PFSK-1 (cell line): Measurements from ENCODE around the gene OSGEP. TPM values are rescaled to one million over a fixed set of nuclear protein-coding genes. Genes with fewer than 3 reads are reported as not detected.
A peak's percentile ranks its signal among the peaks of the same experiment; 100 is the strongest.

Source experiments
- FOXP2 ChIP-seq: optimal IDR thresholded peaks from 2 replicates; pipeline ENCODE3; 2011; ENCODE audit warnings: borderline replicate concordance, control low read depth, inconsistent platforms; ENCODE audit not compliant: insufficient read depth; ENCODE audit errors: extremely low read length, extremely low read depth
- POLR2AphosphoS5 ChIP-seq: IDR thresholded peaks from 2 replicates; pipeline ENCODE4 v1.6.1; 2012; ENCODE audit warnings: low read depth, mild to moderate bottlenecking, control low read depth, low read length, moderate library complexity
- SIN3A ChIP-seq: IDR thresholded peaks from 2 replicates; pipeline ENCODE4 v1.6.1; 2012; ENCODE audit warnings: mild to moderate bottlenecking, low read length, moderate library complexity, borderline replicate concordance; ENCODE audit not compliant: insufficient read depth
- TAF1 ChIP-seq: IDR thresholded peaks from 2 replicates; pipeline ENCODE4 v1.6.1; 2012; ENCODE audit warnings: low read length, control low read depth, borderline replicate concordance; ENCODE audit not compliant: insufficient read depth
- polyA plus RNA-seq: library from polyadenylated mRNA; unstranded; fragments of >200 nt; gene quantifications from one replicate; pipeline ENCODE4 v1.2.1, GENCODE V29; 2012; ENCODE audit warnings: low read depth, missing spikeins; ENCODE audit not compliant: insufficient read length
- TF ChIP-seq, protein P1 (sequence below), 2 experiments: IDR thresholded peaks; 2 replicates each; pipeline versions ENCODE4 v1.6.1 to v1.8.0; 2011 to 2012; ENCODE audit warnings: low read depth in 2 of 2, low read length in 2 of 2, control low read depth in 1 of 2, inconsistent platforms in 1 of 2, mild to moderate bottlenecking in 1 of 2, moderate library complexity in 1 of 2; ENCODE audit not compliant: insufficient read depth in 1 of 2

OSGEP gene
- polyA plus RNA-seq: 39.5 TPM

- TF ChIP-seq, protein P1, sequence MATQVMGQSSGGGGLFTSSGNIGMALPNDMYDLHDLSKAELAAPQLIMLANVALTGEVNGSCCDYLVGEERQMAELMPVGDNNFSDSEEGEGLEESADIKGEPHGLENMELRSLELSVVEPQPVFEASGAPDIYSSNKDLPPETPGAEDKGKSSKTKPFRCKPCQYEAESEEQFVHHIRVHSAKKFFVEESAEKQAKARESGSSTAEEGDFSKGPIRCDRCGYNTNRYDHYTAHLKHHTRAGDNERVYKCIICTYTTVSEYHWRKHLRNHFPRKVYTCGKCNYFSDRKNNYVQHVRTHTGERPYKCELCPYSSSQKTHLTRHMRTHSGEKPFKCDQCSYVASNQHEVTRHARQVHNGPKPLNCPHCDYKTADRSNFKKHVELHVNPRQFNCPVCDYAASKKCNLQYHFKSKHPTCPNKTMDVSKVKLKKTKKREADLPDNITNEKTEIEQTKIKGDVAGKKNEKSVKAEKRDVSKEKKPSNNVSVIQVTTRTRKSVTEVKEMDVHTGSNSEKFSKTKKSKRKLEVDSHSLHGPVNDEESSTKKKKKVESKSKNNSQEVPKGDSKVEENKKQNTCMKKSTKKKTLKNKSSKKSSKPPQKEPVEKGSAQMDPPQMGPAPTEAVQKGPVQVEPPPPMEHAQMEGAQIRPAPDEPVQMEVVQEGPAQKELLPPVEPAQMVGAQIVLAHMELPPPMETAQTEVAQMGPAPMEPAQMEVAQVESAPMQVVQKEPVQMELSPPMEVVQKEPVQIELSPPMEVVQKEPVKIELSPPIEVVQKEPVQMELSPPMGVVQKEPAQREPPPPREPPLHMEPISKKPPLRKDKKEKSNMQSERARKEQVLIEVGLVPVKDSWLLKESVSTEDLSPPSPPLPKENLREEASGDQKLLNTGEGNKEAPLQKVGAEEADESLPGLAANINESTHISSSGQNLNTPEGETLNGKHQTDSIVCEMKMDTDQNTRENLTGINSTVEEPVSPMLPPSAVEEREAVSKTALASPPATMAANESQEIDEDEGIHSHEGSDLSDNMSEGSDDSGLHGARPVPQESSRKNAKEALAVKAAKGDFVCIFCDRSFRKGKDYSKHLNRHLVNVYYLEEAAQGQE (IDR thresholded peaks at IDR 0.05; ENCODE audit: insufficient read depth in 1 of 2, low read depth in 2 of 2, low read length in 2 of 2): no peak
- TF ChIP-seq FOXP2: no peak
- TF ChIP-seq SIN3A: no peak
- TF ChIP-seq POLR2AphosphoS5: peak; percentile 38; the same call in 1 of the 2 replicates
- no peak for TF ChIP-seq TAF1
Measured at GRCh38 chr14:20454516-20455354, at the start of gene OSGEP, which contains the start of gene APEX1. Gene OSGEP (minus strand): TSS chr14:20454812. CDS start chr14:20454683, 129 bp downstream. Gene APEX1 (plus strand): TSS chr14:20455226. CDS start chr14:20455646, 420 bp downstream.

DNA sequence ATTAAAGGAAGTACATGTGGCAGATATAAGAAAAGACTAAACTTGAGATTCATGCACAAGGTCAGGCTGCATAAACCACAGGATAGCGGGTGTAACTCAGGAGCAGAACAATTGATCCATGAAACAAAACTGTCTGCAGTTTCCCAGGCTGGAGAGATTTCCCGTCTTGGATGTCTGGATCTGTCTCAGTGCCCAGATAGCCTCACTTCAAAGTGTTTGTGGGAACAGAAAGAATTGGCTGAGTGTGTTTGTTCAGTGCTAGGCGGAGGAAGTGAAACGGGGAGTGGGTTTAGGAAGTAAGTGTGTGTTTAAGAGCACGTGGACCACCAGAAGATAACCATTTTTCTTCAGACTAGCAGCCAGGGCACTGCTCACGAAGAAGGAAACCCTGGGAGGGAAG is 49.3 kb upstream of the OSGEP start:
- TF ChIP-seq POLR2AphosphoS5: no peak
- TF ChIP-seq, protein P1 (IDR thresholded peaks at IDR 0.05; ENCODE audit: insufficient read depth in 1 of 2, low read depth in 2 of 2, low read length in 2 of 2): no peak
- no peak for TF ChIP-seq FOXP2
- TF ChIP-seq TAF1: no peak
- no peak for TF ChIP-seq SIN3A

DNA sequence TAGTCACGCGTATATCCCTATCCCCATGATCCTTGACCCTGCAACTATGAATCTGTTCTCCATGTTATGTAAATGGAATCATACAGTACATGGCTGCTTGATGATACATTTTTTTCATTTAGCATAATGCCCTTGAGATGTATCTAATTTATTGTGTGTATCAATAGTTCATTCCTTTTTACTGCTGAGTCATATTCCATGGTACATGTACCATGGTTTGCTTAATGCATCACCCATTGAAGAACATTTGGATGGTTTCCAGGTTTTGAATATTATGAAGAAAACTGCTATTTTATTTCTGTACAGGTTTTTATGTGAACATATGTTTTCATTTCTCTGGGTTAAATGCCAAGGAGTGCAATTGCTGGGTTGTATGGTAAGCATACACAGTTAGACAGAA is 46.7 kb upstream of the OSGEP start:
- TF ChIP-seq SIN3A: no peak
- TF ChIP-seq POLR2AphosphoS5: no peak
- TF ChIP-seq FOXP2: no peak
- no peak for TF ChIP-seq TAF1
- TF ChIP-seq, protein P1 (IDR thresholded peaks at IDR 0.05; ENCODE audit: insufficient read depth in 1 of 2, low read depth in 2 of 2, low read length in 2 of 2): no peak

DNA sequence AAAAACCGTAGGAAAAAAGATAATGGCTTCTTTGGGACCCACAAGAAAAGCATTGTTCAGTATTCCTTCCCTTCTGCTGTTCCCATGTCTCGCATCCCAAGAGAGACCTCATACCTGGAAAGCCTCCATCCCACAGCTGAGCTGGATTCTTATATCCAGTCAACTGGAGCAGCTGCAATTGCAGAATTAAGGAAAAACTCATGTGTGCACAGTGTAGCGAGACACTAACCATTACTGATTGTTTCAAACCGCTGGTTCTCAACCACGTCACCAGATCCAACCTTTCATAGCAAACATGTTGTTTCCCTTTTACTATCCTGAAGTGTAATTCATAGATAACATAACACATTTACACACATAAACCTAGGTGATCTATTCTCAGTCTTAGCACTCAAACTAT is 45.3 kb upstream of the OSGEP start:
- TF ChIP-seq FOXP2 (no peak), TAF1 (no peak), SIN3A (no peak), POLR2AphosphoS5 (no peak)
- TF ChIP-seq, protein P1 (IDR thresholded peaks at IDR 0.05; ENCODE audit: insufficient read depth in 1 of 2, low read depth in 2 of 2, low read length in 2 of 2): no peak
